Spleen (tissue), 7 donors: ENCODE data around the gene NUMB.

Experiments used
- CTCF ChIP-seq, 11 experiments: fragments of 200-600 bp in 7 of 11; fragments of 450-650 bp in 4 of 11; sonication (generic) in 4 of 11; IDR thresholded peaks in 8 of 11; conservative IDR thresholded peaks in 3 of 11; 1 replicate in 7 of 11; 2 replicates in 4 of 11; pipeline versions ENCODE4 v1.4.0 to v1.8.0; 2016 to 2021; ENCODE audit warnings: antibody characterized with exemption in 11 of 11, inconsistent platforms in 4 of 11, mild to moderate bottlenecking in 1 of 11
- POLR2A ChIP-seq, 3 donors: fragments of 450-650 bp; IDR thresholded peaks; one replicate each; pipeline ENCODE4 v1.5.1; 2017; ENCODE audit warnings: antibody characterized with exemption in 3 of 3, mild to moderate bottlenecking in 1 of 3
- POLR2AphosphoS5 ChIP-seq, 3 donors: sonication (generic); formaldehyde crosslinking; IDR thresholded peaks; one replicate each; pipeline ENCODE4 v1.5.1; 2017; ENCODE audit warnings: antibody characterized with exemption in 3 of 3
- donor health status: DM: no; HTN: no; CAD: no; lungs with moderate emphysema.
- donor health status: DM: no; HTN: no; CAD: no.
- donor health status: DM: no; HTN: no; CAD: no.

- no peak for TF ChIP-seq CTCF (IDR thresholded peaks at IDR 0.05 in 8 of 11, conservative IDR thresholded peaks at IDR 0.05 in 3 of 11)
- TF ChIP-seq POLR2A (IDR thresholded peaks at IDR 0.05), result no peak
- no peak for TF ChIP-seq POLR2AphosphoS5 (IDR thresholded peaks at IDR 0.05)
Observed at GRCh38 chr14:73264885-73265720, 193.2 kb downstream of the NUMB start.
